Left colon (tissue), 2 donors: ENCODE results near the gene USP3. TPM values are rescaled to one million over a fixed set of nuclear protein-coding genes. Genes with fewer than 3 reads are reported as not detected.

ENCODE experiments used
- ATAC-seq: fragments of 200-7000 bp; cut with Tn5 transposase; one replicate; pipeline ENCODE4 v1.9.1; 2020; ENCODE audit warnings: mild to moderate bottlenecking, moderate library complexity
- DNase-seq, 2 donors: peaks; one replicate each; pipeline ENCODE4 v3.0.0-alpha.2; 2020
- intact Hi-C, 2 donors: fragments of 100-400 bp; cut with DNase I in 1 of 2; cut with micrococcal nuclease in 1 of 2; formaldehyde crosslinking; loops; one replicate each; pipeline versions ENCODE4 v1.11.2 to v1.14.0; 2022; cut with DNase I, micrococcal nuclease
- total RNA-seq, 2 donors: library from RNA; stranded (reverse); fragmentation: NEBNext Ultra II Directional; extraction: Animal tissue kit (Norgen Biotek cat#: 25700); gene quantifications; one replicate each; pipeline ENCODE4 v1.2.1, GENCODE V29; 2021
- donor health status: DM: no; HTN: no; CAD: no.
- donor health status: DM: yes; HTN: yes; CAD: no.

Gene USP3
- total RNA-seq, 2 donors from 2014 or later, result 74.7 to 79.9 TPM

DNA sequence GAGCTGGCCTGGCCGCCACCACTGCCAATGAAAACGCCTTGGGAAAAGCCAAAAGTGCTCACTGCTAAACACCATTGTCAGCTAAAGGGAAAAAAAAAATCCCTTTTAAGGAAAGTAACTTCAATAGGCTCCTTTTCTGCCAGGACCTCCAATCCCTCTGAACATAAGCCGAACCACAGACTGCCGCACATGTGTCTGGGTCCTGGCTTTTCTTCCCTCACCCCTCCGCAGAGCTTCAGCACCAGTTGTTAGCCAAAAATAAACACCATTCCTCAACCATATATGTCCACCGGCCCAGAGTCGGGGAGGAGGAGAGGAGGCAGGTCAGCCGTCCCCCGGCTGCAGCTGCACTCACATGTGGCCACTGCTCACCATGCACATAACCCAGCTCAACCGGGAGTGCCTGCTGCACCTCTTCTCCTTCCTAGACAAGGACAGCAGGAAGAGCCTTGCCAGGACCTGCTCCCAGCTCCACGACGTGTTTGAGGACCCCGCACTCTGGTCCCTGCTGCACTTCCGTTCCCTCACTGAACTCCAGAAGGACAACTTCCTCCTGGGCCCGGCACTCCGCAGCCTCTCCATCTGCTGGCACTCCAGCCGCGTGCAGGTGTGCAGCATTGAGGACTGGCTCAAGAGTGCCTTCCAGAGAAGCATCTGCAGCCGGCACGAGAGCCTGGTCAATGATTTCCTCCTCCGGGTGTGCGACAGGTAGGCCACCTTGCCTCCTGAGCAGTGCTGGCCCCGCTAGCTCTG, 92.8 kb downstream of the USP3 start, which contains the start of gene FBXL22:
Gene FBXL22 (plus strand): TSS at position 350 of the 753 bp plus-strand sequence. CDS start 6 bp downstream, at position 356.
- peak; percentile 56 to 70 for DNase-seq
- intact Hi-C loops, result loop anchor here in 1 of 2 donors (5.0 kb wide), 2 partner anchors 95 to 130 kb away; partner anchors contain the start of gene USP3

DNA sequence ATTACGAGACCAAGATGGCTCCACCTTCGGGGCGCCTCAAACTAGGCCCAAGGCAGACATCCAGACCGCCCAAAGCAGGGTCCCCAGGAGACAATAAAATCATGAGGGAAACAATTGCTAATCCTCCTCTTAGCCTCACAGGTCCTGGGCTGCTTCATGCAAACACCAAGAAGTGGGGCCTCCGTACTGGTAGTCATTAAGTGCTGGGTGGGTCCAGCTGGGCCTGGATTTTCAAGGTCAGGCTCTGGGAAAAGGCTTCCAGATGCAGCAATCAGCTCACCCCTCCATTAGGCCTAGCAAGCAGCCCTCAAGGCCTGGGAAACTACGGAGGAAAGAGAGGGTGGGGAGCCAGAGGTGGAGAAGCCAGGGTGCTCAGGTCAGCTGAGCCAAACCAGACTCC, 93.4 kb downstream of the USP3 start:
- intact Hi-C loops, result loop anchor here in 1 of 2 donors (5.0 kb wide), 2 partner anchors 96 to 131 kb away; partner anchors contain the start of gene USP3
- no peak for DNase-seq
- no peak for ATAC-seq

More for the DNA sequence above, 92.8 kb downstream of the USP3 start, which contains the start of gene FBXL22:
- peak; percentile 5 for ATAC-seq

DNA sequence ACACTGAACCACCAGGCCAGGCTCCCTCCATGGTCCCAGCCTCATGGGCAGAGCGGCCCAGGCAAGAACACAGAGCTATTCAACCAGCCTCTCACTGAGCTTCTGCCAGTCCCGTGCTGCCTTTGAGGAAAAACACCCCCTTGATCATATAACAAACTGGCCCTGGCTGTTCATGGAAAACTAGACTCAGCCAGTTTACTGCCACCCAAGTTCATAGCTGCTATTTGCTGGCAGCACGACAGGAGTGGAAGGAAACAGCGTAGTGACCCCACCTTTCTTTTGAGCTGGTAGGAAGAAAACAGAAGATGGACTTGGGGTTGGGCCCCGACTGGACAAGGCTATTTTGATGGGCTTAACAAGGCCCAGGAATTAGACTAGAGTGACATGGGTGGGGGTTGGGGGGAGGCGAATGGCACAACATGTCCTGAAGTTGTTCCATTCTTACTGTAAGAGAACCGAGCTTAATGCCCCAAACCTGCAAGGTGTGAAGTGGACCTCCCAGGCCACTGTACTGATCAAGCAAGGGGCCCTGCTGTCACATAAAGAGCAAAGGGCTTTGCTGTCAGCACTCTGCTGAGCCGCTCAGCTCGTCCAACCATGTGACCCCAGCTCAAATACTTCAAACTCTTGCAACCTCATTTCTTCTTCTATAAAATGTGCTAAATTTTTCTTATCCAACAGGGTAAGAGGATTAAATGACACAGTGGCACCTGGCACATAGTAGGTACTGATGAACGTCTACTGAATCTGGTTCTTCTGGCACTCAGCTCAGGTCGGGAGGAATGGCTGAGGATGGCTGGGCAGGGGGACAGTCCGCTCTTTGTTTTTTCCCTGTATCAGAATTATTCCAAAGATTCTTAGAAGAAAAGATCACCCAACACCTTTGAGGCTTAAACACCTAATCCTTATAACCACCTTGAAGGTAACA, 94.3 kb downstream of the USP3 start:
- DNase-seq, result peak; percentile 73 to 84
- intact Hi-C loops, result loop anchor here in 1 of 2 donors (5.0 kb wide), 2 partner anchors 96 to 131 kb away; partner anchors contain the start of gene USP3

DNA sequence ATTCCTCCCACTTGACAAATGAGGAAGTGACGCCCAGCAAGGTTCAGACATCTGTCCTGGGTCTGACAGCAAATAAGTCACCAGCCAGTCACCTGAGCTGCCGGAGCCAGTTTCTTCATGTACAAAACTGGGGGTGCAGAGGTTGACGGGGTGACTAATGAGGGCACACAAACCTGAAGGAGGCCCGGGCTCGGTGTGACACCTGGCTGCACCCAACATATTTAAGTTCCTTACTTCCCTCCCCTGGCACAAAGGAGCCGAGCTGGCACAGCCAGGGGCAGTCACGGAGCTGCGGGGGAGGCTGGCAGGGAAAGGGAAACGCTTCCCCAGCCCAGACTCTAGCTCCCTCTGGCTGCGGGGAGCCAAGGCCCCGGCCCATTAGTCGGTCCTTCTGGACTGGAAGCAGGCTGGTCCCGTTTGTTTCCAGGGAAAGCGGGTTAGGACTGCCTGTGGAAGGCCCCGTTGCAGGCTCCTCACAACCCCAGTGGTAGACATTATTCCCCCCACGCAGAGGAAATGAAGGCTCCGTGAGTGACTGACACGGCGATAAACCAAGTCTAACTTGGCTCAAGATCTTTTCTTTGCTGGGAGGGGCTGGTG, 95.1 kb downstream of the USP3 start:
- DNase-seq (peak; percentile 80 to 81), ATAC-seq (peak; percentile 48)
- intact Hi-C loops, result loop anchor here in 1 of 2 donors (5.0 kb wide), 2 partner anchors 97 to 132 kb away; partner anchors contain the start of gene USP3

More for the DNA sequence above, 94.3 kb downstream of the USP3 start:
- ATAC-seq, result peak; percentile 39

DNA sequence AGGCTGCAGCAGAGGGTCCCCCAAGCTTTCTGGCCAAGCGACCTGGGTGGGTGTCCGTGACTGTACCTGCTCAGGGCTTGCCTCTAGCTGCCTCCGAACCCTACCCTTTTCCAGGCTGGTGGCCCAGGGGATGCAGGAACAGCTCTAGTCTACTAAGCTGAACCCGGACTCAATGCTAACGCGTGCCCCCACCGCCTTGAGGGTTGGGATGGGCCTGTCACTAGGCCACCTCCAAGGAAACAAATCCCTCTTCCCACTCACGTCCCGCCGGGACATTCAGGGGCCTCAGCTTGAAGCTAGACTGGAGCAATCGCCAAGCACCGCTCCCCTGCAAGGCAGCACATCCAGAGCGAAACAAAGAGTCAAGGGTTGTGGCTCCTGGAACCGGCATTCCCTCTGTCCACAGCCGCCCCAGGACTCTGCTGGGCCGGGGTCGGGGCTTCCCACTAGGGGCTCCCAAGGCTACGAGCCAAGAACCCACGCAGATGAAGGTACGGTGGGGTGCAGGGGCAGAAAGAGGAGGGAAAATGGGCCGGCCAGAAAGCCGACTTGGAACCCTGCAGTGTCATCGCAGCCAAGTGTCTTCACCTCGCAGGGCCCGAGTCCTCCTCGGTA, 95.7 kb downstream of the USP3 start:
- DNase-seq (peak in 1 of 2 donors; percentile 59), ATAC-seq (peak; percentile 12)
- intact Hi-C loops, result no loop called here

DNA sequence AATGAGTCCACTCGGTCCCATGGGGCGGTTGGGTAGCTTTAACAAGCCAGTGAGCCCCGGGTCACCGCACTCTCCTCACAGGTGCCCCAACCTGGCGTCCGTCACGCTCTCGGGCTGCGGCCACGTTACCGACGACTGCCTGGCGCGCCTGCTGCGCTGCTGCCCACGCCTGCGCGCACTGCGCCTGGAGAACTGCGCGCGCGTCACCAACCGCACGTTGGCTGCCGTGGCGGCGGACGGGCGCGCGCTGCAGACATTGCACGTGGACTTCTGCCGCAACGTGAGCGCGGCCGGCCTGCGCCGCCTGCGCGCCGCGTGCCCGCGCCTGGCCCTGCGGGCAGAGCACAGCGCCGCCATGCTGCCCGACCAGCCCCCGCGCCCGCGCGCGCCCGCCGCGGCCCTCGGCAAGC, 96.2 kb downstream of the USP3 start:
- peak; percentile 64 for ATAC-seq
- peak; percentile 88 to 93 for DNase-seq
- intact Hi-C loops, result no loop called here

DNA sequence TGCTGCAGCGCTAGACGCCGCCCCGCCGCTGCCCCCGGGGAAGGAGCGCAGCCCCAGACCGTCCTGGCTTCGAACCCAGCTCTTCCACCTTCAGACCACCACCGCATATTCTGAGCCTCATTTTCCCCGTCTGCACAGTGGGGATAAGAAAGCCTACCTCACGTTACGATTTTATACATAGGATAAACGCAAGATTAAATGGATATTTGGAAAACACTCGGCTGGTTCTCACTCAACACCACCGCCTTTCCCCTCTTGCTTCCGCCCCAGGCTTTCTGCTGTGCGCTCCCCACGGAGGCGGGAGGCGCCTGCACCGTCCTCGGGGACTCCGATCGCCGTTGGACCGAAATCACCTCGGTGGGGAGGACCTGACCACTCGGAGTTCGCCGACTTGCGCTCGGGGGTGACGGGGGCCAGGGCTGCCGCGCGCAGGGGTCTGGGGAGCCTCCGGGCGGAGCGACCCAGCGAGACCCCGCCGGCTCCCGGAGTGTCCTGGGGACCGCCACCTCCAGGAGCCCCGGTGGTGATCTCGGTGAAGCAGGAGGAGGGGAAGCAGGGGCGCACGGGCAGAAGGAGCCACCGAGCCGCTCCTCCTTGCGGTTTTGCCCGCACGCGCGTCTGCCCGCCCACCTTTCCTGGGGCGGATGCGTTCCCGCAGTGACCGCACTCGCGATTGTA, 96.8 kb downstream of the USP3 start:
- ATAC-seq (peak; percentile 8), DNase-seq (peak in 1 of 2 donors; percentile 63)
- intact Hi-C loops, result no loop called here

DNA sequence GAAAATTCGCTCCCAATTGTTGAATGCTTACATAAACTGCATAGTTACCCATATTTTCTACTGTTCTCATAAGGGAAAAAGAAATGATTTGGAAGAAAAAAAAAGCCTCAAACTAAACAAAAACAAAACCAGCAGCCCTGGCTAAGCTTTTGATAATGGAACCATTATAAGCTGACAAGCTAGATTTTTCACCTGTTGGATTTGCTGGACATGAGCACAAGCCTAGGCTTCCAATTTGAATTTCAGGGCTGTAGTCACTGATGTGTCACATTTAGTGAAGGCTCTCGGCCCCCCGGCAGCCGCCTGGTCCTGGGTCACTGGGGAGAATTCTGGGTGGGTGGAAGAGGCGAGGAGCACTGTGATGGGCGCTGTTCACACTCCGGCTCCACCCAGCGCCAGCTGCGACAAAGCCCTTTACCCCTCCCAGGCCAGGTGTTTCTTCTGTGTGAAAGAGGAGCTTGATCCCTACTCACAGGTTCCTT, 97.4 kb downstream of the USP3 start:
- DNase-seq (peak; percentile 74 to 77), ATAC-seq (peak; percentile 40)
- intact Hi-C loops, result no loop called here

DNA sequence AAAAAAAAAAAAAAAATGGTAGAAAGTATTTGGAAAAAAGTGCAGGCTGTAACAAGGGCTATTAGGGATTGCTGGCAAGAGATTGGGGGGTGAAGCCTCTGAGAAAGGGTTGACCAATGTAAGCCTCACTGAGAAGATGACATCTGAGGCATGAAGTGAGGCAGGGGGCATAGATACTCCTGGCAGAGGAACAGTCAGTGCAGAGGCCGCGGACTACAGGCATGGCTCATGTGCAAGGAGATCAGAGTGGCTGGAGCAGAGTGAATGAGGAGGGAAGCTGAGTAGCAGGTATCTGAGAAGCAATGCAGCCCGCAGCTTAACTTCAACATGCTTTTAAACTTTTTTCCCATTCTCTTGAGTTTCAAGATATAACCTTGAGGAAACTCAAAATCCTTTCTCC, 98.2 kb downstream of the USP3 start:
- intact Hi-C loops, result no loop called here
- ATAC-seq (no peak), DNase-seq (no peak)

DNA sequence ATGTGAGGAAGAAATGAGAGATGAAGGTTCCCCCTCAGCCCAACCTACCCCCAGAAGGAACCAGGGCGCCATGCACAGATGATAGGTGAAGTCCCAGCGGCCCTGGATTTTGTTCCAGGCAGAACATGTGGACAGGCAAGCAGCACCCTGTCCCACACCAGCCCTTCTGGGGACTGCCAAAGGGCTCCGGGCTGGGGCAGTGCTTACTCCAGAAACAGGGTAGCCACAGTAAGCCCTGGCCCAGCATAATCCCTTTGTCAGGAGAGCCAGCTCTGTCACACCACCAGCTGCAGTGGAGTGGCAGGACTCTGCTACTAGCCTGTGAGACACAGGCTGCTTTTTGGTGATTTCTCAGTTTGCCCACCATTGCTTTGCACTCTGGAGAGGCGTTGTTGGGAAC, 99.1 kb downstream of the USP3 start:
- ATAC-seq (no peak), DNase-seq (no peak)
- intact Hi-C loops, result no loop called here

DNA sequence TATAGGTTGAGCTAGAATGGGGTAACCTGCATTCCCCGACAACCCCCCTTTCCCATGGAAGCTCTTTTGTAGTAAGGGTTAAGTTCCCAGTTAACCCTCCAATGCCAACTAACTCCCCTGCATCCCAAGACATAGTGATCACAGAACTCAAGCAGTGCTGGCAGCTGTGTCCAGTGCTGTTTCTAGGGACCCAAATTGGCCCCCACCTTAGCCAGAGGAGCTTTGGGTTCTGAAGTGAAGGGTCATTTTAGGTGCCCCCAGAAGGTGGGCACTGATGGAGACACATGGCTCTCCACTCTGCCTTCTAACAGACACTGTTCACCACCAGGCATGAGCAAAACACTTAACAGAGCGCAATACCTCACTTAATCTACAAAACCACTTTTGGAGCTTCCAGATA, 99.9 kb downstream of the USP3 start:
- intact Hi-C loops, result no loop called here
- DNase-seq (no peak), ATAC-seq (no peak)

DNA sequence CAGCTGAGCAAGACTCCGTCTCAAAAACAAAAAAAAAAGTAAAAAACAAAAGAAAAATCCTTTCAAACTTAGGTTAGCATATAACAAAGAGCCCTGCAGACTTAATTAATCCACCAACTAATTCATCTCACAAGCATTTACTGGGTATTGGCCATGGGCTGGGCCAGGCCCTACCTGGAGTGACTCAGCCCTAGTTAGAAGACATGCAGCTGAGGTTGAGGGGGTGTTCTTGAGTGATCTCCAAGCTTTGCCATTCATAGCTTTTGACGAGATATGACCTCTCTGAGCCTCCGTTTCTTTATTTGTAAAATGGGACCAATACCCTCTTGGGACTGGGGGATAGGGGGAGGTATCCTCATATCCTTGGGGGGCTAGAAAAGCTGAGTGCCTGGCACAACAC, 100.6 kb downstream of the USP3 start:
- intact Hi-C loops, result no loop called here
- DNase-seq (no peak), ATAC-seq (no peak)

DNA sequence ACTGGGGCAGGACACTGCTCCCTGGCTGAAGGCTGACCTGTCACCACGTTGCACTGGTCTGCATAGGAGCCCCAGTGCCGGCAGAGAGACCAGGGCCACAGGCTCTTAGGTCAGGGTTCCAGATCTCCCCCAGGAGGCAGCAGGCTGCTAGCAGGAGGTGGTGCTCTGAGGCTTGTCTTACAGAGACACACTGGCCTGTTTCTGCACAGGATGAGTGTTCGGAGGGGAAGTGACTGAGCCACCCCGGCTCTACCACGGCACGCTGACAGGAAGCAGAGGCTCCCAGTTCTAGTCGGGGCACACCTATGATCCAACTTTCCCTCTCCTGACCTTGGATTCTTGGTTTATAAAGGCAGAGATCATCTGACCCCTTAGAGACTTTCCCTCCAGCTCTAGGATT, 101.4 kb downstream of the USP3 start:
- intact Hi-C loops, result no loop called here
- ATAC-seq (no peak), DNase-seq (peak in 1 of 2 donors; percentile 28)

DNA sequence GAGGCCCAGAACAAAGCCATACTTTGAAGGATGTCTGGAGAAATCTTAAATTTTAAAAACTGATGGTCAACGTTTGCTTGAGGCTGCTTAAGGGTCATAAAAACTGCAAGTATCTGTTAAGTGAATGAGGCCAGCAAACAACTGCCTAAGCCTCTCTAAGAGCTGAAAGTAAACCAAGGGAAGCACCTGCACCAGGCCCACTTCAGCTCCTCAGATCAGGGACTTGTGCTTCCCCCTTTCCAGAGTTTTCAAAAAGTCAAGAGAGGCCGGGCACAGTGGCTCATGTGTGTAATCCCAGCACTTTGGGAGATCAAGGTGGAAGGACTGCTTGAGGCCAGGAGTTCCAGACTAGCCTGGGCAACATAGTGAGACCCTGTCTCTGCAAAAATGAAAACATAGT, 101.9 kb downstream of the USP3 start:
- DNase-seq, result no peak
- ATAC-seq, result no peak
- intact Hi-C loops, result no loop called here

DNA sequence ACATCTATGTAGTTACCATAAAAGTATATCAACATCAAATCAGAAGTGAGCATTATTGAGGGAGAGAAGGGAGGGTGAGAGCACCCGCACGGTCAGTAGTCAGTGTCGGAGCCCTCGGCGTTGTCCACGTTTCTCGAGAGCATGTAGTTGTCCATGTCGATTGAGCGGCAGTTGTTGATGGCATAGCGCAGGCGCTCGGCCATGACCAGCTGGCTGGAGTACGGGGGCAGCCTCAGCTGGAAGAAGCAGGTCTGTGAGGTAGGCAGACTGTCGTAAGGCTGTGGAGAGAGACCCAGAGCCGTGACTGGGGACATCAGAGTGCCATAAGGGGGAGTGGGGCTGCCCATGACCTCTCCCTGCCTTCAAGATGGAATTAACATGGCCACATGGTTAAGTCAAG, 104.6 kb downstream of the USP3 start:
- DNase-seq (no peak), ATAC-seq (no peak)
- intact Hi-C loops, result no loop called here

DNA sequence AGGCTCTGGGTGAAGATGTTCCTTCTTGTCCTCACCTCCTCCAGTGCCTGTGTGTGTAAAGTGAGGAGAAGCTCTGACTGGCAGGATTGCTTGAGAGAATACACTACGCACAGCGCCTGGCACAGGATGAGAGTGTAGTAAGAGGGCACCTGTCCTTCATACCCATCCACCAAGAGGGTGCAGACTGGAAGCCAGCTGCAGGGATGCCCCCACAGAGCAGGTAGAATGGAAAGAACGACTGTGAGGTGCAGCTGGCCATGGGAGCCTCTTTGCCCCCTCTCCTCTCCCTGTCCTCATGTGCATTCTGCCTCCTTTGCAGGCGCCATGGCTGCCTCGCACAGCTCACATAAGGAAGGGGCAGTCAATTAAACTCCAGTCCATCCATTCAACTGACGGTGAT, 105.1 kb downstream of the USP3 start:
- intact Hi-C loops, result no loop called here
- DNase-seq (no peak), ATAC-seq (no peak)

DNA sequence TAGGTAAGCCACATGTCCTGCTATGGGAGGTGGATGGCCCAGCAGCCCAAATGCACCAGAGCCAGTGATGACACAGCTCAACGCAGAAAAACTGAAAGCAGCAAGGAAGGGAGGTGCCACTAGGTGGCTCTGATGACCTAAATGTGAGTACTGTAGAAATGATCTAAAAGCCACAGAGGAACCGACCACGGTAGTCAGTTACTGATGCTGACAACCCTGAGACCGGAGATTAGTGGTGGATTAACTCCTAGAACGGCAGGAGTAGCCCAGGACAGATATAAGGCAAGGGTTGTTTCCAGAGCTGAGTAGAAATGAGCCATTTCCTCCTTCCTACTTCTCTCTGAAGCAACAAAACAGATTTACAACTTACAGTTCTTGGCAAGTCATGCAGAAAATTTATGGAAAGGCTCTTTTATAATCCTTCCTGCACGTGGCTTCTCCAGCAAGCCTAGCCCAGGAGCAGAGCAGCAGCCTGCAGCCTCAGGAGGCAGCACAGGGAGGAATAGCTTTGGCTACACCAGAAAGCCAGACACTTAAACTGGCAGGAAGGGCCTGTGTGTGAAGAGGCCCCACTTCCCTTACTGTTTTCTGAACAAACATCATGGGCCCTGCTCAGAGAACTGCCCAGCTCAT, 105.9 kb downstream of the USP3 start:
- peak; percentile 84 for ATAC-seq
- DNase-seq, result peak; percentile 73 to 77
- intact Hi-C loops, result no loop called here
